Measurements from ENCODE around the gene WDCP. TPM values are rescaled to one million over a fixed set of nuclear protein-coding genes. Genes with fewer than 3 reads are reported as not detected.

The WDCP gene
- total RNA-seq, 1 experiment from 2014 or later, result 19.9 TPM

DNA sequence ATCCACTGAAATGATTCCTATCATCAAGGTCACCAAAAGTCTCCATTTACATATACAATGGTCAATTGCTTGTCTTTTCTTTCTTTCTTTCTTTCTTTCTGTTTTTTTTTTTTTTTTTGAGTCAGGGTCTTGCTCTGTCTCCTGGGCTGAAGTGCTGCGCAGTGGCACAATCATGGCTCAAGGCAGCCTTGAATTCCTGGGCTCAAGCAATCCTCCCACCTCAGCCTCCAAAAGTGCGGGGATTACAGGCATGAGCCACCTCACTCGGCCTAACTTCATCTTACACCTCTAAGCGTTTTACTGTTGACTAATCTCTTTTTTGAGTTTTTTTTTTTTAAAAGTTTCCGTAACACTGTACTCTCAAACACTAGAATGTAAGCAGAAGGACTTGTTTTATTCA, 28.1 kb upstream of the WDCP start:
- Histone ChIP-seq H3K9ac (ENCODE audit: low read length) (peak overlapping the region; percentile 77), H3K36me3 (ENCODE audit: control insufficient read depth in 1 of 2, insufficient read depth in 2 of 2, low read length in 2 of 2) (peaks cover 18 to 20% of the 10 kb centered on the region in 2 experiments; a peak in 3 of 4 replicates), H3K4me3 (replicated peaks in 1 of 2; ENCODE audit: low read depth in 1 of 2, low read length in 2 of 2) (peak overlapping the region; percentile 49 to 73), H4K20me1 (ENCODE audit: insufficient read depth) (no peaks in the 10 kb centered on the region), H3K9me3 (ENCODE audit: control insufficient read depth in 1 of 2, insufficient read depth in 1 of 2, low read depth in 1 of 2, low read length in 2 of 2) (no peaks in the 10 kb centered on the region), H3K4me1 (ENCODE audit: control insufficient read depth in 1 of 2, insufficient read depth in 2 of 2, low read length in 2 of 2) (peaks cover 4 to 15% of the 10 kb centered on the region in 2 experiments; a peak in 3 of 4 replicates), H3K9me2 (ENCODE audit: insufficient read depth) (no peaks in the 10 kb centered on the region), H3K27ac (ENCODE audit: low read depth, low read length) (peak overlapping the region; percentile 81; the same call in 1 of the 2 replicates), H3K4me2 (ENCODE audit: low read length) (peak overlapping the region; percentile 72), H2AFZ (ENCODE audit: low read depth, low read length, poor library complexity, severe bottlenecking) (no peak overlapping the region), H3K79me2 (ENCODE audit: insufficient read depth, low read length) (peaks cover 56% of the 10 kb centered on the region), H3K27me3 (ENCODE audit: insufficient read depth, low read length) (no peaks in the 10 kb centered on the region)
- ChIA-PET RAD21 (ENCODE audit: low non-redundant PET in 1 of 2, low total read pairs in 2 of 2, uncharacterized antibody in 2 of 2, unreplicated experiment in 2 of 2) (no interaction called here), POLR2A (interaction anchor here (1.8 to 2.9 kb wide), 2 partner anchors 15 to 28 kb away, joined by 4 to 32 read pairs; partner anchors contain the start of gene WDCP), CTCF (no interaction called here)
- DNase-seq (ENCODE audit: low read depth, low spot score) (no peak), ATAC-seq (no peak)
- BruUV-seq (replicated peaks), result no TSS peak
- TF ChIP-seq, protein P1, sequence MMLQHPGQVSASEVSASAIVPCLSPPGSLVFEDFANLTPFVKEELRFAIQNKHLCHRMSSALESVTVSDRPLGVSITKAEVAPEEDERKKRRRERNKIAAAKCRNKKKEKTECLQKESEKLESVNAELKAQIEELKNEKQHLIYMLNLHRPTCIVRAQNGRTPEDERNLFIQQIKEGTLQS (IDR thresholded peaks at IDR 0.05), result no peak
- TF ChIP-seq SRF (IDR thresholded peaks at IDR 0.05; ENCODE audit: low read depth) (no peak), SP1 (IDR thresholded peaks at IDR 0.05; ENCODE audit: low read depth) (no peak), EZH2 (IDR thresholded peaks at IDR 0.05) (no peak), SIN3A (IDR thresholded peaks at IDR 0.05; ENCODE audit: low read depth) (no peak), REST (IDR thresholded peaks at IDR 0.05; ENCODE audit: low read depth) (no peak), POLR2AphosphoS5 (IDR thresholded peaks at IDR 0.05; ENCODE audit: low read depth, low read length) (no peak), POLR2A (IDR thresholded peaks at IDR 0.05; ENCODE audit: borderline replicate concordance, extremely low read depth, insufficient read depth, insufficient read length) (no peak), JUND (IDR thresholded peaks at IDR 0.05) (no peak), FOSL1 (IDR thresholded peaks at IDR 0.05; ENCODE audit: low read depth) (no peak), RAD21 (IDR thresholded peaks at IDR 0.05; ENCODE audit: low read depth) (no peak)
- TF ChIP-seq, protein P2, sequence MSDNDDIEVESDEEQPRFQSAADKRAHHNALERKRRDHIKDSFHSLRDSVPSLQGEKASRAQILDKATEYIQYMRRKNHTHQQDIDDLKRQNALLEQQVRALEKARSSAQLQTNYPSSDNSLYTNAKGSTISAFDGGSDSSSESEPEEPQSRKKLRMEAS (IDR thresholded peaks at IDR 0.05), result no peak
- intact Hi-C loops (cut with micrococcal nuclease), result loop anchor here (5.0 kb wide), 1 partner anchor 133 kb away; the partner anchor contains the start of gene UBXN2A

Measured in HCT116 (cell line).